ENCODE results near the gene RRBP1. TPM values are rescaled to one million over a fixed set of nuclear protein-coding genes. Genes with fewer than 3 reads are reported as not detected.

The RRBP1 gene
- total RNA-seq, 2 donors from 2014 or later: 113 to 134 TPM

DNA sequence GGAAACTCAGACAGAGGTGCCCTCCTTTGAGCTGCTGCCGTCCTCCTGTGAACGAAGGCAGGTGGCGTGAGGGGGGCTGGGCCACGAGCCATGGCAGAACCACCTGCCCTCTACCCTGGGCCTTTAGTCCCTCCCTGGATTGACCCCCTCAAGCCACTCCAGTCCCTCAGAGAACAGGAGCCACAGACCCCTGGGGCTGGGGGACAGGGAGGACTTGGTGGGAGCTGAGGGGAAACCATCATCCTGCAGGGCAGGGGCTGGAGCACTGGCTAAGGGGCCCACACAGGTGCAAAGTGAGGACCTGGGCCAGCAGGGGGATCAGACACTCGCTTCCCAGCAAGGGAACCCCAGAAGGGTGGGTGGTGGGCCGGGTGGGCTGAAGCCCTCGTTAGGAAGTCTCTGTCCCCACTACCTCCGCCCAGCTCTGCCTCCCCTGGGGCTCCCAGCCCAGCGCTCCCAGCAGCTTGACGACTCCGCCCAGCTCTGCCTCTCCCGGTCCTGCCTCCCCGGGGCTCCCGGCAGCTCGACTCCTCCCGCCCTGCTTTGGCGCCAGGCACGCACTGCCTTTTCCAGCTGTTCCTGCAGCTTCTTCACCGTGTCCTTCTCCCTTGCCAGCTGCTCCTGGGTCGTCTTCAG lies 67.7 kb downstream of the RRBP1 start:
- Mint-ChIP-seq H3K4me3 (no peak overlapping the region), H3K27ac (peak overlapping the region in 1 of 2 donors; percentile 97), H3K27me3 (no peaks in the 10 kb centered on the region), H3K4me1 (ENCODE audit: low read depth in 2 of 2) (peaks cover 24 to 36% of the 10 kb centered on the region in 2 donors), H3K9me3 (no peaks in the 10 kb centered on the region), H3K36me3 (no peaks in the 10 kb centered on the region)
- ATAC-seq: no peak
- DNase-seq (ENCODE audit: low spot score): no peak

- Mint-ChIP-seq H3K4me1 (ENCODE audit: low read depth in 2 of 2) (peaks cover 27 to 39% of the 10 kb centered on the region in 2 donors), H3K36me3 (no peaks in the 10 kb centered on the region), H3K27ac (peak overlapping the region; percentile 97), H3K27me3 (no peaks in the 10 kb centered on the region), H3K9me3 (no peaks in the 10 kb centered on the region), H3K4me3 (no peak overlapping the region)
- ATAC-seq: no peak
- DNase-seq (ENCODE audit: low spot score): no peak
Observed at GRCh38 chr20:17613328-17614175, 68.5 kb downstream of the RRBP1 start.

GRCh38 chr20:17612992-17613327 lies 69.1 kb downstream of the RRBP1 start:
- no peaks in the 10 kb centered on the region for H3K27me3 Mint-ChIP-seq
- H3K4me1 Mint-ChIP-seq (ENCODE audit: low read depth in 2 of 2): peaks cover 29 to 40% of the 10 kb centered on the region in 2 donors
- ATAC-seq: no peak
- no peaks in the 10 kb centered on the region for H3K36me3 Mint-ChIP-seq
- peak overlapping the region; percentile 75 for H3K4me3 Mint-ChIP-seq
- H3K9me3 Mint-ChIP-seq: no peaks in the 10 kb centered on the region
- DNase-seq (ENCODE audit: low spot score): no peak
- H3K27ac Mint-ChIP-seq: peak overlapping the region; percentile 97

DNA sequence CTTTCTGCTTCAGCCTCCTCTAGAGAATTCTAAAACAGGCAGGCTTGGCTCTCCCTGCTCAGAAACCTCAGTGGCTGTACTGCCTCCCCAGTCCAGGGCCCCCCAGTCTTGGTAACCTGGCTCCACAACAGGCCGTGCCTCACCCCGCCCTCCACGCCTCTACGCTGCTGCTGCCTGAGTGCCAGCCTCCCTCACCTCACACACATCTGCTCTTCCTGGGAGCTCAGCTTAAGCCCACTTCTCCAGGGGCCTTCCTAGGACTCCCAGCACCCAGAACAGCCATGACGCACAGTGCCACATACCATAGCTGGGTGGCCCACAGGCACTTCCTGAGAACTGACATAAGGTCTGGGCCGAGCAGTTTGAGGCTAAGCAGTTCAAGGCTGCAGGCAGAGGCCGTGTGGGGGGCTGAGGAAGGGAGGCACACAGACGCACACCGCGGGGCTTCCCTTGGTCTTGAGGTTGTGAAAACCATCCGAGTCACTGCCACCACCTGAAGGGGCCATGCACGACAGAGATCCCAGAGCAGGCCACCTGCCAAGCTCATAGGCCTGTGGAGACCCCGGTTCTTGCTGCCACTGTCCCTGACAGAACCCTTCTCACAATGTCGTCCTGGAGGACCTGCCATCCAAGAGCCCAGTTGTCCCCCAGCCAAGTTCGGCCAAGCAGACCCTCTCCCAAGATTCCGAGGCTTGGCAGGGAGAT lies 69.6 kb downstream of the RRBP1 start:
- H3K4me3 Mint-ChIP-seq: peak overlapping the region; percentile 75
- H3K27ac Mint-ChIP-seq: peak overlapping the region; percentile 97
- peaks cover 33 to 43% of the 10 kb centered on the region in 2 donors for H3K4me1 Mint-ChIP-seq (ENCODE audit: low read depth in 2 of 2)
- no peaks in the 10 kb centered on the region for H3K27me3 Mint-ChIP-seq
- H3K36me3 Mint-ChIP-seq: no peaks in the 10 kb centered on the region
- DNase-seq (ENCODE audit: low spot score) (no peak), ATAC-seq (peak; percentile 74 to 80)
- H3K9me3 Mint-ChIP-seq: no peaks in the 10 kb centered on the region

GRCh38 chr20:17611540-17612286 lies 70.3 kb downstream of the RRBP1 start:
- H3K4me1 Mint-ChIP-seq (ENCODE audit: low read depth in 2 of 2): peaks cover 33 to 43% of the 10 kb centered on the region in 2 donors
- H3K4me3 Mint-ChIP-seq: no peak overlapping the region
- H3K27me3 Mint-ChIP-seq: no peaks in the 10 kb centered on the region
- DNase-seq (ENCODE audit: low spot score): no peak
- peak; percentile 2 to 10 for ATAC-seq
- H3K36me3 Mint-ChIP-seq: no peaks in the 10 kb centered on the region
- peak overlapping the region; percentile 97 for H3K27ac Mint-ChIP-seq
- H3K9me3 Mint-ChIP-seq: no peaks in the 10 kb centered on the region

DNA sequence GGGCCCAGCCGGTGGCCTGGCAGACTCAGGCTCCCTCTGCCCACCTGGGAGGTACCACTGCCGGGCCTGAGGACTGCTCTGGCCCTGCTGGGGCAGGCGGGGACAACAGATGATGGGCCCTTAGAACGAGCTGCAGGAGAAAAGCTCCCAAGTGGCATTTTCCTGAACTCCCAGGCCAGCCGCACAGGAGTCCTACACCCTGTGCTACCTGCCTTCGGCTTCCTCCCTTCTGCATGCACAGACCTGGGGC lies 70.8 kb downstream of the RRBP1 start:
- no peak overlapping the region for H3K27ac Mint-ChIP-seq
- H3K4me1 Mint-ChIP-seq (ENCODE audit: low read depth in 2 of 2): peaks cover 33 to 43% of the 10 kb centered on the region in 2 donors
- ATAC-seq: no peak

DNA sequence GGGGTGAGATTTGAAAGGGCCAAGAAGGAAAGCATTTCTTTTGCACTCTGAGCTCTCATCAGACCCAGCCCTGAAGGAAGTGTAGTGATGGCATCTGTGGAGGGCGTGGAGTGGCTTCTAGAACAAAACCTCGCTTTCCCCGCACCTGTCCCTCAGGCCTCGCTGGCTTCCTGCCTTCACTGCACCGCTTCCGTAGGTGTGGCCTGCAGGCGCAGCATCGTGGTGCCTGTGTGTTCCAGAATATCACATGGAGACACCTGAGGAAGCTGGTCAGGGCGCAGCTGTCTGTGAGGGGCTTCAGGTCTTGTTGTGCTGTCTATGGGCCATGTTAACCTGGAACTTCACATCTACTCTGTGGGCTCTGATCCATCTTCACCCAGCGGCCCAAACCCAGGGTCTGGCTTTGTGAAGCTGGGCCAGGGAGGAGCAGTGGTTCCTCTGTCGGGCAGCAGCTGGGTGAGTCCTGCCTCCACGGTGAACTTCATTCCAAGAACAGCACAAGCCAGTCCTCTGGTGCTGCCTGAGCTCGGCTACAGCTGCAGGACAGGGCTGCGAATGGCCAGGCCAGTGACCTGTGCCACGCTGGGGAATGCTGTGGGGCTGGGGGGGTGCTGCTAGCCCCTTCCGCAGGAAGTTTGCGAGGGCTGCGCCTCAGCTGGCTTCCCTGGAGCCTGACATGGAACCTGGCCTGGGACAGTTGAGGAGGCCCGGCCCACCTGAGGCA lies 71.3 kb downstream of the RRBP1 start:
- Mint-ChIP-seq H3K27ac (peak overlapping the region; percentile 77 to 89), H3K27me3 (no peaks in the 10 kb centered on the region), H3K36me3 (no peaks in the 10 kb centered on the region), H3K9me3 (no peaks in the 10 kb centered on the region), H3K4me3 (peak overlapping the region; percentile 55), H3K4me1 (ENCODE audit: low read depth in 2 of 2) (peaks cover 33 to 43% of the 10 kb centered on the region in 2 donors)
- ATAC-seq (peak in 1 of 2 donors; percentile 61), DNase-seq (ENCODE audit: low spot score) (no peak)

More for the DNA sequence above, 70.8 kb downstream of the RRBP1 start:
- Mint-ChIP-seq H3K4me3 (no peak overlapping the region), H3K27me3 (no peaks in the 10 kb centered on the region), H3K9me3 (no peaks in the 10 kb centered on the region), H3K36me3 (no peaks in the 10 kb centered on the region)
- DNase-seq (ENCODE audit: low spot score): no peak

DNA sequence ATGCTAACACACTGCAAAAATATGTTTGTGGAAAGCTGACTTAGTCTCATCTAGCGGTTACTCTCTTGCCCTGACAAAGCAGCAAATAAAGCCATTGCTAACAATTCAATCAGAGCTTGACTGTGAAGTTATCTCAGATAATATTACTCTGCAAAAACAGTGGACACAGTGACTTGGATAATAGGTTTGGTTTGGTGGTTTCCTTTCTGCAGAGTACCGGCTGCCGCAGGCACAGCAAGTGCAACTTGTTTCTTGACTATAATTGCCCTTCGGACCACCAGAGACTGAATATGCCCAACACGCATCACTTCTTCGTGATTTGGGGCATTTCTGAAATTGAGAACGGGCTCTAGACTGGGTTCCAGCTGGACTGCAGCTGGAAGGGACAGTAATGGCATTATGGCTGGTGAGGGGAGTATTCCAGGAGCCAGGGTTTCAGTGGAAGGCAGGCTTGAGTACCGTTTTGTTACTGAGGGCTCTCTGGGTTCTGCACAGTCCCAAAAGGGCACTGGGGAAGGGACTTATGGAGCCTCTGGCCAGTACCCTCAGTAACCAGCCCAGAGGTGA lies 72.1 kb downstream of the RRBP1 start:
- ATAC-seq (no peak), DNase-seq (ENCODE audit: low spot score) (no peak)
- Mint-ChIP-seq H3K4me3 (peak overlapping the region; percentile 55), H3K4me1 (ENCODE audit: low read depth in 2 of 2) (peaks cover 33 to 42% of the 10 kb centered on the region in 2 donors), H3K27ac (peak overlapping the region; percentile 77 to 89), H3K9me3 (no peaks in the 10 kb centered on the region), H3K27me3 (no peaks in the 10 kb centered on the region), H3K36me3 (no peaks in the 10 kb centered on the region)

GRCh38 chr20:17608701-17609497 lies 73.1 kb downstream of the RRBP1 start:
- H3K9me3 Mint-ChIP-seq: no peaks in the 10 kb centered on the region
- DNase-seq (ENCODE audit: low spot score) (no peak), ATAC-seq (no peak)
- H3K36me3 Mint-ChIP-seq: no peaks in the 10 kb centered on the region
- peaks cover 33 to 36% of the 10 kb centered on the region in 2 donors for H3K4me1 Mint-ChIP-seq (ENCODE audit: low read depth in 2 of 2)
- no peak overlapping the region for H3K4me3 Mint-ChIP-seq
- no peaks in the 10 kb centered on the region for H3K27me3 Mint-ChIP-seq
- H3K27ac Mint-ChIP-seq: peak overlapping the region; percentile 77 to 89

DNA sequence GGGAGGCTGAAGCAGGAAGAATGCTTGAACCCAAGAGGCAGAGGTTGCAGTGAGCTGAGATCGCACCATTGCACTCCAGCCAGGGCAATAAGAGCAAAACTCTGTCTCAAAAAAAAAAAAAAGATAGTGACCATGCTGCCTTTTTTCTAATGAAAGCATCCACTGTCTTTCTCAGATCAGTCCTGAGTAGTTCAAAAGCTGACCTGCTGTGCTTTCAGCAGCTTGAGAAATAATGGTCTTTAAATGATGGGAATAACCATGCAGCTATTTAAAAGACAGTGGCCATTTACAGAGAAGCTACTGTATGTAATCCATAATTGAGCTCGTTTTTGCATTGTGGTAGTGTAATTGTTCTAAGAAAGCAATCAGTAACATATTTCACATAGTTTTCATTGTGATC lies 76.0 kb downstream of the RRBP1 start:
- ATAC-seq: no peak
- H3K9me3 Mint-ChIP-seq: no peaks in the 10 kb centered on the region
- no peaks in the 10 kb centered on the region for H3K36me3 Mint-ChIP-seq
- no peak overlapping the region for H3K4me3 Mint-ChIP-seq
- peaks cover 28 to 29% of the 10 kb centered on the region in 2 donors for H3K4me1 Mint-ChIP-seq (ENCODE audit: low read depth in 2 of 2)
- no peaks in the 10 kb centered on the region for H3K27me3 Mint-ChIP-seq
- H3K27ac Mint-ChIP-seq: no peak overlapping the region
- DNase-seq (ENCODE audit: low spot score): no peak

DNA sequence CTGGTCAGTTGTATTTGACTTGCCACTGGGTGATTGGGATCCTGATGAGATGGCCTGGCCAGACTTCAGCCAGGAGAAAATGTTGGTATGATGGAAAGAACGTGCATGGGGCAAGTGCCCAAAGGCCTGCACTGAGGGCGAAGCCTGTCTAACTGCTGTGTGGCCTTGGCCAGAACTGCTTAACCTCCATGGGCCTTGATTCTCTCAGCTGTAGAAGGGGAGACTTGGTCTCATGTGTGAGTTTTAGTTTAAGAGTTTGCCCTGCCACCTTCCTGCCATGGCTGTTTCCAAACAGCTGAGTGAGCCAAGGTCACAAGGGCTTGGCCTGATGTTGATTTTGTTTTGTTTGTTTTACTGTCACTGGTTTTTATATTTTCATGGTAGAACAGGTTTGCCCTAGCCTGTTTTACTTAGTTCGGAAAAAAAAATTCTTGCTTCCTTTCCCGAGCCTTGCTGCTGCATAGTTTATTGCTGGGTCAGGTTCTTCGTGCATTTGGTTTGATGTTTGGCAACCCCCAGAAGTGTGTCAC lies 76.8 kb downstream of the RRBP1 start:
- ATAC-seq (no peak), DNase-seq (ENCODE audit: low spot score) (no peak)
- Mint-ChIP-seq H3K4me3 (no peak overlapping the region), H3K27me3 (no peaks in the 10 kb centered on the region), H3K36me3 (no peaks in the 10 kb centered on the region), H3K4me1 (ENCODE audit: low read depth in 2 of 2) (peaks cover 23 to 24% of the 10 kb centered on the region in 2 donors), H3K27ac (no peak overlapping the region), H3K9me3 (no peaks in the 10 kb centered on the region)

DNA sequence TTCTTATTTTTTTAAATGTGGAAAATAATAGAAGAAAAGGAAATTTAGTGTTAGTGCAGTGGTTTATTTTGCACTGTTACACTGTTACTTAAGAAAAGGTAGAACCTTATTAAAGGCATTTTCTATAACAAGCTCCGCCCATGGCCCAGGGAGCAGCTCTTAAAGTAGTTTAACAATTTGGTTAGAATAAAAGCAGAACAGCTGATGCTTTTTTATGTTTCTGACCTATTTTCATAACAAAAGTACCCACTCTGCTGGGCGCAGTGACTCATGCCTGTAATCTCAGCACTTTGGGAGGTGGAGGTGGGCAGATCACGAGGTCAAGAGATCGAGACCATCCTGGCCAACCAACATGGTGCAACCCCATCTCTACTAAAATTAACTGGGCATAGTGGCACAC lies 79.5 kb downstream of the RRBP1 start:
- H3K27me3 Mint-ChIP-seq: no peaks in the 10 kb centered on the region
- no peak for DNase-seq (ENCODE audit: low spot score)
- no peak for ATAC-seq
- no peaks in the 10 kb centered on the region for H3K36me3 Mint-ChIP-seq
- no peaks in the 10 kb centered on the region for H3K9me3 Mint-ChIP-seq
- no peak overlapping the region for H3K27ac Mint-ChIP-seq
- H3K4me3 Mint-ChIP-seq: no peak overlapping the region
- H3K4me1 Mint-ChIP-seq (ENCODE audit: low read depth in 2 of 2): peaks cover 9 to 10% of the 10 kb centered on the region in 2 donors
